T-helper 2 cell treated with Interferon-gamma antibody and Interleukin-4, amounts not matched to agents 5 μg/mL and 100 μg/mL, for 36 hours (primary cell): Measurements from ENCODE around the gene OOSP4B.

ENCODE experiments used
- DNase-seq: peaks from one replicate; pipeline ENCODE4 v3.0.0; 2021; ENCODE audit warnings: low spot score
- H3K27ac Mint-ChIP-seq: one replicate; pipeline ENCODE4 v1.8.0; 2021; ENCODE audit warnings: mild to moderate bottlenecking, mixed read lengths
- H3K27me3 Mint-ChIP-seq: one replicate; pipeline ENCODE4 v1.8.0; 2021; ENCODE audit warnings: low read depth, mixed read lengths
- H3K36me3 Mint-ChIP-seq: one replicate; pipeline ENCODE4 v1.8.0; 2021; ENCODE audit warnings: low read depth, mixed read lengths
- H3K4me1 Mint-ChIP-seq: one replicate; pipeline ENCODE4 v1.8.0; 2021; ENCODE audit warnings: low read depth, mixed read lengths
- H3K4me3 Mint-ChIP-seq: one replicate; pipeline ENCODE4 v1.8.0; 2022; ENCODE audit warnings: mild to moderate bottlenecking, moderate library complexity, mixed read lengths
- H3K9me3 Mint-ChIP-seq: one replicate; pipeline ENCODE4 v1.8.0; 2021; ENCODE audit warnings: mixed read lengths

Gene OOSP4B

DNA sequence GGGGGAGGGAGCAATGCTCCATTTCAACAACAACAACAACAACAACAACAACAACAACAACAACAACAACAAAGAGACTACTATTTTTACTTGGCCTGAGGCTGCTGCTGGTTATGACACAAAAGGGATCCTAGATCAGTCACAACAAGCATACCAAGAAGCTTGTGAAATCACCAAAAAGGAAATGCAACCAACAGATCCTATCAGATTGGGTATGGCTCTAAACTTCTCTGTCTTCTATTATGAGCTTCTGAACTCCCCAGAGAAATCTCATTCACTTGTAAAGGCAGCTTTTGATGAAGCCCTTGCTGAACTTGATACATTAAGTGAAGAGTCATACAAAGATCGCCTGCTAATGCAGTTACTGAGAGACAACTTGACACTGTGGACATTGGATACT is 61.0 kb downstream of the OOSP4B start:
- Mint-ChIP-seq H3K27me3 (no peaks in the 10 kb centered on the region), H3K9me3 (no peaks in the 10 kb centered on the region), H3K4me3 (no peak overlapping the region), H3K36me3 (no peaks in the 10 kb centered on the region), H3K27ac (no peak overlapping the region), H3K4me1 (no peaks in the 10 kb centered on the region)
- no peak for DNase-seq

- Mint-ChIP-seq H3K27ac (no peak overlapping the region), H3K4me1 (no peaks in the 10 kb centered on the region), H3K9me3 (no peaks in the 10 kb centered on the region), H3K36me3 (no peaks in the 10 kb centered on the region), H3K27me3 (no peaks in the 10 kb centered on the region), H3K4me3 (no peak overlapping the region)
- DNase-seq = no peak
Measured at GRCh38 chr11:60078745-60079144, 61.8 kb downstream of the OOSP4B start.

GRCh38 chr11:60080535-60080934 is 63.6 kb downstream of the OOSP4B start:
- DNase-seq = no peak
- H3K27ac Mint-ChIP-seq = no peak overlapping the region
- no peaks in the 10 kb centered on the region for H3K4me1 Mint-ChIP-seq
- H3K27me3 Mint-ChIP-seq = no peaks in the 10 kb centered on the region
- H3K9me3 Mint-ChIP-seq = no peaks in the 10 kb centered on the region
- no peaks in the 10 kb centered on the region for H3K36me3 Mint-ChIP-seq
- no peak overlapping the region for H3K4me3 Mint-ChIP-seq
